Measurements from ENCODE around the gene MRO.

DNA sequence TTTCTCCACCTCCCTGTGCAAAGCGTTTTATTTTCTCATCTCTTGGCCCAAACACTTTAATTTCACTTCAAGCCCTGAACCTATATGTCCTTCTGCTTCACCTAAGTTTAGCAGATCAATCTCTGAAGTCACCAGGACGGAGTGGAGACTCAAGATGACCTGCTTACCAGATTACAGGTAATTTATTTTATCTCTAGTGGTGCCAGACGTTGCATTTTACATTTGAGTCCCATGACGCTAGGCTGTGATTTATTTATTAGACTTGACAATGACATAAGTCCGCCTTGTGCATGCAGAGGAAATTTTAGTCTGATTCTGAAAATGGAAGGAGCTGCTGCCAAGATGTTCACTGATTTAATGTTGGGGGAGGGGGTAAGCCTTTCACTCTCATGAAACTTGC lies 73.9 kb downstream of the MRO start:
- TF ChIP-seq POLR2A (IDR thresholded peaks at IDR 0.05) = no peak
- TF ChIP-seq CTCF (IDR thresholded peaks at IDR 0.05) = no peak
